Measurements from ENCODE around the gene WDFY2.
"Not testable (repeated sequence)": the region's sequence is repeated elsewhere in the genome, so short reads cannot be mapped to it uniquely, and the experiment has no call there.

The WDFY2 gene

GRCh38 chr13:51635137-51635878 lies 51.0 kb downstream of the WDFY2 start:
- no peak for DNase-seq

- no peak for DNase-seq
These were observed 52.2 kb downstream of the WDFY2 start for GRCh38 chr13:51636349-51636890.

GRCh38 chr13:51637852-51638215 lies 53.6 kb downstream of the WDFY2 start:
- no peak for DNase-seq

- no peak for DNase-seq
These were observed 54.1 kb downstream of the WDFY2 start for GRCh38 chr13:51638216-51638871.

GRCh38 chr13:51639171-51639570 lies 54.9 kb downstream of the WDFY2 start:
- DNase-seq = no peak

- DNase-seq = not testable (repeated sequence)
These were observed 56.4 kb downstream of the WDFY2 start for GRCh38 chr13:51640696-51641095.

GRCh38 chr13:51643105-51643881 lies 59.0 kb downstream of the WDFY2 start:
- no peak for DNase-seq

- no peak for DNase-seq
These were observed 59.6 kb downstream of the WDFY2 start for GRCh38 chr13:51643882-51644281.

- DNase-seq = no peak
These were observed 60.4 kb downstream of the WDFY2 start for GRCh38 chr13:51644654-51645053.

GRCh38 chr13:51645154-51645650 lies 60.9 kb downstream of the WDFY2 start:
- DNase-seq = no peak

GRCh38 chr13:51645761-51646670 lies 61.8 kb downstream of the WDFY2 start:
- DNase-seq = no peak

- DNase-seq = no peak
These were observed 62.8 kb downstream of the WDFY2 start for GRCh38 chr13:51647067-51647466.

- not testable (repeated sequence) for DNase-seq
These were observed 67.9 kb downstream of the WDFY2 start for GRCh38 chr13:51652193-51652592.

GRCh38 chr13:51659276-51660127 lies 75.2 kb downstream of the WDFY2 start:
- no peak for DNase-seq

- no peak for DNase-seq
These were observed 76.6 kb downstream of the WDFY2 start for GRCh38 chr13:51660813-51661212.

- no peak for DNase-seq
These were observed 80.0 kb downstream of the WDFY2 start for GRCh38 chr13:51663973-51664957.

- no peak for DNase-seq
These were observed 81.2 kb downstream of the WDFY2 start for GRCh38 chr13:51665456-51665855.

- no peak for DNase-seq
These were observed 82.1 kb downstream of the WDFY2 start for GRCh38 chr13:51666374-51666773.

GRCh38 chr13:51666839-51667238 lies 82.6 kb downstream of the WDFY2 start:
- no peak for DNase-seq

Data from activated gamma-delta T cell treated with Interleukin-2 at 50 U/mL for 16 hours (primary cell).